ENCODE data around the gene PDXDC1. TPM values are rescaled to one million over a fixed set of nuclear protein-coding genes. Genes with fewer than 3 reads are reported as not detected.

PDXDC1 gene
- total and polyA plus RNA-seq, 9 of the 15 experiments (the other 6 are each of a cell fraction or from before 2014, with no cell fraction given) = 5.1 to 95.4 (median 45.8) TPM

- TF ChIP-seq CHCHD3 (CRISPR knock-in tag; IDR thresholded peaks at IDR 0.05) (no peak), ZSCAN32 (CRISPR knock-in tag; IDR thresholded peaks at IDR 0.05) (no peak), ZNF445 (CRISPR knock-in tag; IDR thresholded peaks at IDR 0.05; ENCODE audit: low read depth) (no peak), MEF2D (tag; conservative IDR thresholded peaks at IDR 0.05; ENCODE audit: low read depth) (peak; percentile 82), BHLHE40 (IDR thresholded peaks at IDR 0.05; ENCODE audit: low read length) (peak; percentile 65; the same call in 1 of the 2 replicates), CEBPG (CRISPR knock-in tag; IDR thresholded peaks at IDR 0.05) (no peak), CEBPG (tag; conservative IDR thresholded peaks at IDR 0.05 in 1 of 2, IDR thresholded peaks at IDR 0.05 in 1 of 2) (no peak), PHTF2 (CRISPR knock-in tag; IDR thresholded peaks at IDR 0.05) (no peak), HDAC2 (IDR thresholded peaks at IDR 0.05) (peak; percentile 98), HMG20B (CRISPR knock-in tag; IDR thresholded peaks at IDR 0.05) (no peak), PATZ1 (CRISPR knock-in tag; IDR thresholded peaks at IDR 0.05; ENCODE audit: borderline replicate concordance) (no peak), POLR2AphosphoS2 (IDR thresholded peaks at IDR 0.05; ENCODE audit: low read length) (no peak), NCOA6 (IDR thresholded peaks at IDR 0.05) (0 out of 2 replicates have a peak, but pooled peaks have one; percentile 57), KDM5B (IDR thresholded peaks at IDR 0.05; ENCODE audit: insufficient replicate concordance, low read depth, low read length) (peak; percentile 42), RCOR1 (IDR thresholded peaks at IDR 0.05; ENCODE audit: borderline replicate concordance in 1 of 2, low read depth in 2 of 2, low read length in 2 of 2) (peak in 1 of 2 experiments; percentile 84; a peak in 2 of 4 replicates), ADNP (tag; IDR thresholded peaks at IDR 0.05) (peak; percentile 71), CHAMP1 (IDR thresholded peaks at IDR 0.05) (no peak), TFAP4 (CRISPR knock-in tag; IDR thresholded peaks at IDR 0.05; ENCODE audit: borderline replicate concordance) (peak; percentile 38; the same call in 1 of the 2 replicates)
- TF ChIP-seq, protein P1, sequence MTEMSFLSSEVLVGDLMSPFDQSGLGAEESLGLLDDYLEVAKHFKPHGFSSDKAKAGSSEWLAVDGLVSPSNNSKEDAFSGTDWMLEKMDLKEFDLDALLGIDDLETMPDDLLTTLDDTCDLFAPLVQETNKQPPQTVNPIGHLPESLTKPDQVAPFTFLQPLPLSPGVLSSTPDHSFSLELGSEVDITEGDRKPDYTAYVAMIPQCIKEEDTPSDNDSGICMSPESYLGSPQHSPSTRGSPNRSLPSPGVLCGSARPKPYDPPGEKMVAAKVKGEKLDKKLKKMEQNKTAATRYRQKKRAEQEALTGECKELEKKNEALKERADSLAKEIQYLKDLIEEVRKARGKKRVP (CRISPR knock-in tag; IDR thresholded peaks at IDR 0.05) = no peak
These were observed 80.6 kb downstream of the PDXDC1 start (continued) for GRCh38 chr16:15055141-15056053.

Data from K562 (cell line).